ENCODE results near the gene PADI1. TPM values are rescaled to one million over a fixed set of nuclear protein-coding genes. Genes with fewer than 3 reads are reported as not detected.
"Not testable (repeated sequence)": the region's sequence is repeated elsewhere in the genome, so short reads cannot be mapped to it uniquely, and the experiment has no call there.

PADI1 gene
- polyA plus RNA-seq, 3 donors, result 0.06 TPM; not detected in 2

DNA sequence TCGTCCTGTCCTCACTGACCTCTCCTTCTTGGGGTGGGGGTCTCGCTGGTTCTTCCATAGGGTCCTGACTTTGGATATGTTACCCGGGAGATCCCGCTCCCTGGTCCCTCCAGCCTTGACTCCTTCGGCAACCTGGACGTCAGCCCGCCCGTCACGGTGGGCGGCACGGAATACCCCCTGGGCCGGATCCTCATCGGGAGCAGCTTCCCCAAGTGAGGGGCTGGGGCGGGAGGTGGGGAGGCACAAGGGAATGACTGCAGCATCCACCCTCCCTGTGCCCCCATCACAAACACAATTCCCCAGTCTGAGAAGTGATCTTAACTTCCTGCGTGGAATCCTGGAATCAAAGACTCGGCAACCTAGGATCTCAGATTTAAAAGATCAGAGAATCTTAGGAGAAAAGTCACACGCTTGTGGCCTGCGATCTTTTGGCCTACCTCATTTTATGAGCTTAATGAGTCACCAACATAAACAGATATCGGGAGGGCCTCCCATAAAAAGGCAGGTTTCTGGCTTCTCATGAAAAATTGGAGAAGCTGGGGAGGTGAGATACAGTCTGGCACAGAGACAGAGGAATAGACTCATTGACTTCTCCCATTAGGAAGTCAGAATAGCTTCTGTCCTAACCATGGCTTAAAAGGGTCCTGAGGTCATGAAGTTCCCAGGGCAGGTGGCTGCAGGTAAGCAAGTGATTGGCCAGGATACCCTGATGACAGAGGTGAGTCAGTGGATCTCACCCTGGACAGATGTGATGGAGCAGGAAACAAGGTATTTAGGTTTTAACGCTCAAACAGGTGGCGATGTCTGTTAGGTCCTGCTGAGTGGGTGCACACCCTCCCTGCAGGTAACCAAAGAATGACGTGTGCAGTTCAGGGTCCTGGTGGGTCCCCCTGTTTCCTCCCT lies 28.1 kb downstream of the PADI1 start:
- DNase-seq (ENCODE audit: extremely low read depth in 1 of 11, low read depth in 9 of 11, low spot score in 4 of 11), result no peak

DNA sequence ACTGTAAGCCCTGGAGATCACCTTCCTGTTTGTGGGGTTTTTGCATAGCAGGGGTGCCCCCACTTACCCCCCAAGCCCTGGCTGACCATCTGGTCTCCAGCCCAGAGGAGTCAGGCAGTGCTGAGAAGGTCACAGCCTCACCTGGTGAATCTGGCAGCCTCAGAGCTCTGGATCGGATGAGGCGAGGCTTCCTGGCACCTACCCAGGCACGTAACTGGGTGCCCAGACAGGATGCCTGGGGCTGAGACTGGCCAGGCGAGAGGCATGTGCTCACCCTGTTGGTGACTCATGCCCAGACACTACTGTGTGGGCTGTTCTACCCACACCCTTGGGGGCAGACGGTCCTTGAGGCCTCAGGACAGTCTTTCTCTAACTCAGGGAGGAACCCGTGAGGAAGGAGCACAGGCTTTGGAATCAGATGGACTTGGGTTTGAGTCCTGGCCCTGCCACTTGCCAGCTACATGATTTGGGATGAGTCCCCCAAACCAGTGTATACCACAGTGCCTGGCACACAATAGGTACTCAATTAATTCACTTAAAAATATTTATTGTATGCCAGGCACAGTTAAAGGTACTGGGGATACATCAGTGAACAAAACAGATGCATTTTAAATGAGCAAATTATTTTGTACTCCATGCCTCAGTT lies 28.9 kb downstream of the PADI1 start:
- no peak for DNase-seq (ENCODE audit: extremely low read depth in 1 of 11, low read depth in 9 of 11, low spot score in 4 of 11)

DNA sequence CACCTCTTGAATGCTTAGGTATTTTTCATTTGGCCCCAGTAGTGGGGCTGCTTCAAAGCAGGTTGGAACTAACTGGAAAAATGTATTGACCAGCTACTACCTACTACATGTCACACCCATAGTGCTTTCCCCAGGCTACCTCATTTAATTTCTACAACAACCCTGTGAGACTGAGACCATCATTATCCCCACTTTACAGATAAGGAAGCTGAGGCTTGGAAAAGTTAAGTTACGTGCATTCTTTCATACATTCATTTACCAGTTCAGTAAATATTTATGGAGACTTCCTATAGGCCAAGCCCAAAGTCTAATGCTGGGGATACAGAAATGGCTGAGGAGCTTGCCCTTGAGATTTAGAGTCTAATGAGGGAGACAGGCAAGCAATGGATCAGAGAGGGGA lies 29.5 kb downstream of the PADI1 start:
- no peak for DNase-seq (ENCODE audit: extremely low read depth in 1 of 11, low read depth in 9 of 11, low spot score in 4 of 11)

DNA sequence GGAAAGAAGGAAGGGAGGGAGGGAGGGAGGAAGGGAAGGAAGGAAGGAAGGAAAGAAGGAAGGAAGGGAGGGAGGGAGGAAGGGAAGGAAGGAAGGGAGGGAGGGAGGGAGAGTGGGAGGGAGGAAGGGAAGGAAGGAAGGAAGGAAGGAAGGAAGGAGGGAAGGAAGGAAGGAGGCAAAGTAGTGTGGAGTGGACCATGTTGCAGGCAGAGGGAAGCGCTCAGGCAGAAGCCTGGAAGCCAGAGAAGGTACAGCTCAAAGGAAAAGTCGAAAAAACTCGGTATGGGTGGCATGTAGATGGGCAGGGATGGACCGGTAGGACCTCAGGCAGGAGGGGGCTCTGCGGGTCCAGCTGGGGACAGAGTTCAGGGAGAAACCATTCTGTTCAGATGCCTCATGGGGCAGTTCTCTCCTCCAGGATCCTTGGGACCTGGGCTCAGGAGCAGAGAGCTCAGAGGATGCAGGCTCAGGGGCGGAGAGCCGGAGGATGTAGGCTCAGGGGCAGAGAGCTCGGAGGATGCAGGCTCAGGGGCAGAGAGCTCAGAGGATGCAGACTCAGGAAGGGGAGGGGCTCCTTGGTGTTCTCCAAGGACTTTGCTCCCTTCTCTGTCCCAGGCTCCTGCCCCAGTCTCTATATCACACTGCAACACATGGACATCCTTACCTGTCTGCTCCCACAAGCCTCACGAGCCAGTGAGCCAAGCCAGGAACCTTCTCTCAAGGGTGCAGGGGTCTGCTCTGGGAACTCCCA lies 30.4 kb downstream of the PADI1 start:
- no peak for DNase-seq (ENCODE audit: extremely low read depth in 1 of 11, low read depth in 9 of 11, low spot score in 4 of 11)

DNA sequence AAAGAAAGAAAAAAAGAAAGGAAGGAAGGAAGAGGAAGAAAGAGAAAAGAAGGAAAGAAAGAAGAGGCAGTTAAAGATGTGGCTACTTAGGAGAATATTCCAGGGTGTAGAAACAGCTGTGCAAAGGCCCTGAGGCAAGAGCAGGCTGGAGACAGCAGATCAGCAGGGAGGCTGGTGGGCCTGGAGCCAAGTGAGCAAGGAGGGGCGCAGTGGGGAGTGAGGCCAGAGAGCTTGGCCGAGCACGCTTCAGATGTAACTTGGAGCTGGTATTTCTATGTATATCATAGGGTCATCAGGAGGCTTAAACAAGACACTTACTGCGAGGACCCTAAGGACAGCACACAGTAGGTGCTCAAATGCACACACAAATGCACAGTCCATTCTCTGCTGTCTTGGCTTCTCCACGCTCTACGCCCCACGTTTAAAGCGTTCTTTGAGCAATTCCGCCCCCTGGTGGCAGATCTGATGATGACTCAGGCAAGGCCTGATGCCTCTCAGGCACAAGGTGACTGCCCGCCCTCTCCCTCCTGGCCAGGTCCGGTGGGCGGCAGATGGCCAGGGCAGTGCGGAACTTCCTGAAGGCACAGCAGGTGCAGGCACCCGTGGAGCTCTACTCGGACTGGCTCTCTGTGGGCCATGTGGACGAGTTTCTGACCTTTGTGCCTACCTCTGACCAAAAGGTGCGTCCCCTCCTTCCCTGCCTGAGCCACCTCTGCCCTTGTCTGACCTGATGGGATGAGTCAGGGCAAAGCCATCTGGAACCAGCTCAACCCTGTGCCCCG lies 32.0 kb downstream of the PADI1 start:
- DNase-seq (ENCODE audit: extremely low read depth in 1 of 11, low read depth in 9 of 11, low spot score in 4 of 11), result peak in 9 of 11 donors; percentile 64 to 86 (median 79)

DNA sequence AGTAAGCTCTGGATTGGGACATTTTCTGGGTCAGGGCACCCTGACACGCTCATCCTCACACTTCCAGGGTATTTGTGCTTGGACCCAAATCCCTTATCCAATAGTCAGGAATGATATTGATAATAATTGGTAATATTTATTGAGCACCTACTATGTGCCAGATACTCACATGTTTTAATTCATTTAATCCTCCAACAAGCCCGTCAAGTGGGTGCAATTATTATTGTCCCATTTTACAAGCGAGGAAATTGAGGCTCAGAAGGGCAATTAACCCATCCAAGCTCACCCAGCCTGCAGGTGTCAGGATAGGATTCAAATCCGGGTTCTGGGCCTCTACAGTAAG lies 32.6 kb downstream of the PADI1 start:
- no peak for DNase-seq (ENCODE audit: extremely low read depth in 1 of 11, low read depth in 9 of 11, low spot score in 4 of 11)

DNA sequence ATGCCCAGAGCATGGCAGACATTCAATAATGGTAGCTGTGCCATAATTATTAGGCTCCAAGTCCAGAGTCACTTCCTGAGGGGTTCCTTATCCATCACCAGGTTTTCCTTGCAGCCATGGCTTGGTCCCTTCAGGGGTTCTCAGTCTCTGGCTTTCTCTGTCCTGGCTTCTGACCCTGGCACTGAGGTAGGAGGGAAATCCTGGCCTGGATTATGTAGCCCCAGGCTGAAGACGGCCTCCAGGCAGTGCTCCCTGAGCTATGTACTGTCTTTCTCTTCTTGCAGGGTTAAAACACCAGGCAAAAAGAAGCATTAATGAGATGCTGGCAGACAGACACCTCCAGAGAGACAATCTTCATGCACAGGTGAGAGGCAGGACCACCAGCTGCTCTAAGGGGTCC lies 34.5 kb downstream of the PADI1 start:
- DNase-seq (ENCODE audit: extremely low read depth in 1 of 11, low read depth in 9 of 11, low spot score in 4 of 11), result peak in 10 of 11 donors; percentile 42 to 92 (median 75)

DNA sequence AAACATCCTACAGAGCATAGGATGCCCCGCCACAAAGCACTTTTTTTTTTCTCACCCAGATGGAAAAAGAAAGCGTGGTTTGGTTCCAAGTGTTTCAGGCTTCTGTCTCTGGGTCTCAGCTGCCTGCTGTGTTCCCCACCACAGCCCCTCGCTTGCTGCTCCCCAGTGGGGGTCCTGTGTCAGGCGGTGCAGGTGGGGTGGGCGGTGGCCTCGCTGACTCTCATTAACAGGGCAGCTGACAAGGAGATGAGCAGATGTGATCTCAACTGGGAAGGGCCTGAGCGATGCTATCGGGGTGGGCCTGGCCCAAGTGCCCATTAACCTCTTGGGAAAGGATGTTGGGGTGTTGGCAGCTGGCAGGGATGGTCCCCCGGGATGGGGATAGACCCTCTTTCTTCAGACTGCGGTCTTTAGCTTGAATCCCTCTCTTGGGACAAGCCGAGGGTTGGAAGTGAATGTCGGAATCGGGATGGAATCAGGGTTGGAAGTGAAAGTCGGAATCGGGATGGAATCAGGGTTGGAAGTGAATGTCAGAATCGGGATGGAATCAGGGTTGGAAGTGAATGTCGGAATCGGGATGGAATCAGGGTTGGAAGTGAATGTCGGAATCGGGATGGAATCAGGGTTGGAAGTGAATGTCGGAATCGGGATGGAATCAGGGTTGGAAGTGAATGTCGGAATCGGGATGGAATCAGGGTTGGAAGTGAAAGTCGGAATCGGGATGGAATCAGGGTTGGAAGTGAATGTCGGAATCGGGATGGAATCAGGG lies 36.3 kb downstream of the PADI1 start:
- not testable (repeated sequence) for DNase-seq (ENCODE audit: extremely low read depth in 1 of 11, low read depth in 9 of 11, low spot score in 4 of 11)

DNA sequence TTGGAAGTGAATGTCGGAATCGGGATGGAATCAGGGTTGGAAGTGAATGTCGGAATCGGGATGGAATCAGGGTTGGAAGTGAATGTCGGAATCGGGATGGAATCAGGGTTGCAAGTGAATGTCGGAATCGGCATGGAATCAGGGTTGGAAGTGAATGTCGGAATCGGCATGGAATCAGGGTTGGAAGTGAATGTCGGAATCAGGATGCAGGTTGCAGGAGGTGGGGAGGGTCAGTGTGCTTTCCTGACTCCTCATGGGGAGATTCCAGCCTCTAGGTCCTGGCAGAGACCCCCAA lies 36.8 kb downstream of the PADI1 start:
- not testable (repeated sequence) for DNase-seq (ENCODE audit: extremely low read depth in 1 of 11, low read depth in 9 of 11, low spot score in 4 of 11)

DNA sequence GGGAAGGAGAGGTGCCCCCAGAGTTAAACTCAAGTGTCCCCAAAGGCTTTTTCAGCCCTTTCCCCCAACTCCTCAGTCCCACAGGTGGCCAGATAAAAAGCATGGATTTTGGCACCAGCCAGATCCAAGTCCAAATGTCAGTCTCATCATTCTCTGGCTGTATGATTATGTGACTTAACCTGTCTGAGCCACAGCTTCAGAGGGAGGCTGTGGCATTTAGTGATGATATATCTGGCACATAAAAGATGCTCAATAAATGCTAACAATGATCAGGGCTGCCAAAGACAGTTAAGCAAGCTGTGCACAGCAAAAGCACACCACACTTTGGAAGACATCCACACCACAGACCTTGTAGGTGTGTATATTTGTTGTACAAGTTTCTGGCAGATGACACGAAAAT lies 38.3 kb downstream of the PADI1 start:
- no peak for DNase-seq (ENCODE audit: extremely low read depth in 1 of 11, low read depth in 9 of 11, low spot score in 4 of 11)

DNA sequence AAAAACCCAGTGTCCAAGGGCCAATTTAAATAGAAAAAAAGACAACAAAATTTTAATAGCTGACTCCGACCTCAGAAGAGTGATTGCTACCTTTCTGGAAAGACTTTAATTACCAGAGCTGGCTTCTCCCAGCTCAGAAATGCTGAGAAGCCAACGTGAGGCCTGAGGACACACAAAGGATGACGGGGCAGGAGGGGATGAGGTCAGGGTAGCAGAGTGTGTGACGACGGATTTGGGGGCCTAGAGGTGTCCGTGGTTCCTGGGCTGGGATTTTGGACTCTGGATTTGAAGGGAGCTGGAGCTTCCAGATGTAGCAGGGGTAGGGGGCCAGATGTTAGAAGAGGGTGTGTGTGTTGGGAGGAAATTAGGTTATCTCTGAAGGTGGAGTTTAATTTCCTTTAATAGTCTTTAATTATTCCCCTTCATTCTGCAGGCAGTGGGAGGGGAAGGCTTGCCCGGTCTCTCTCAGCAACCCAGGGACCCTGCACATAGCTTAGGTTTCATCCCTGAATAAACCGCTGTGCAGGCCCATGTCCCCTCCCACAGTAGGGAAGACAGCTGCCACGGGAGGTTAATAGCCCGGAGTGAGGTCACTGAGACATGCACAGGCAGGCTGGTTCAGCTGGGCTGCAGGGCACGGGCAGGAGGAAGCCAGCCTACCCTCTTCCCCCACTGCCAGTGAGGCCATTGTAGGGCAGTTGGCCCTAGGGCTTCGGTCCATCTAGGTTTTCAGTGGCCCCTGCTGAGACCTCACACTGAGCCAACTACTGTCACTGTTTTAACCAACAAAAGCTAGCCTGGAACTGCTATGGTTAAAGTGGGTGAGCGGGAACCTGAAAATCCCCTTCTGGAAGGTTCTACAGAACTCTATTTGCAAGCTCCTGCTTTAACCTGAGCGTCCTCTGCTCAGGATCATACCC lies 40.2 kb downstream of the PADI1 start:
- peak in 9 of 11 donors; percentile 27 to 75 (median 60) for DNase-seq (ENCODE audit: extremely low read depth in 1 of 11, low read depth in 9 of 11, low spot score in 4 of 11)

DNA sequence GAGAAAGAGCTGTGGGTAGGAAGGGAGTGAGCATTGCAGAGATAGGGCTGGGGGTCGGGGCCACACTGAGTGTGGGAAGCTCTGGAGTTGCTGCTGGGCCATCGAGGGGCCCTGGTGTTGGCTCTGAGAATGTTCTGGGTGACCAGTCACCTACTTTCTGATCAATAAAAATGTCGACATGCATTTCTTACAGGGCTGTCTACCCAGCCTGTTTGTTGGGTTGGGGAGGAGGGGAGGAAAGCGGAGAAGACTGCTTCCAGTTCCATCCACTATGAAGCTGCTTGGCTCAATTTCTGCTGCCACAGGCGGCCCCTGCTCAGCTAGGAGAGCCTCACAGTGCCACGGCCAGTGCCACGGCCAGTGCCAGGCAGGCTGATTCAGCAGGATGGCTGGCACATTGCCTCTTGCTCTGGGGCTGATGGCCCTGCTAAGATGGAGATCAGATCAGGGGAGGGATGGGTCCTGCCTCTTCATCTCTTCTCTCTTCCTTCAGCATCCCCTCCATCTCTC lies 40.9 kb downstream of the PADI1 start:
- no peak for DNase-seq (ENCODE audit: extremely low read depth in 1 of 11, low read depth in 9 of 11, low spot score in 4 of 11)

DNA sequence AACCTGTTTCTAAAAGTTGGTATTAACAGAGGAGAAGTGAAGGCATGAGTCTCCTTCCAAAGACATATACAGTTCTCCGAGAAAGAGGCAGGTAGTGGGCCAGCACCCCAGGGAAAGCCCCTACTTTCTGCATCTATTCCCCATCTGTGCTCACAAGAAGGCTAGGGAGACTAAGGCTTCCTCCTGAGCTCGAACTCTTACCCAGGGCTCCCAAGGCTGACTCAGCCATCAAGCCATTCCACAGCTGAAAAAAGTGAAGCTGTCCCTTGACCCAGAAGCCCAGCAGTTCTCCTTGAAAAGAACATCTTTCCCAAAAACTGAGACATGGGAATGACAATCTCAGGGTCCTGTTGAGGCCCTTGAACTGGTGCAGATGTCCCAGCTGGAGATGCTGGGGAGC lies 42.0 kb downstream of the PADI1 start:
- no peak for DNase-seq (ENCODE audit: extremely low read depth in 1 of 11, low read depth in 9 of 11, low spot score in 4 of 11)

DNA sequence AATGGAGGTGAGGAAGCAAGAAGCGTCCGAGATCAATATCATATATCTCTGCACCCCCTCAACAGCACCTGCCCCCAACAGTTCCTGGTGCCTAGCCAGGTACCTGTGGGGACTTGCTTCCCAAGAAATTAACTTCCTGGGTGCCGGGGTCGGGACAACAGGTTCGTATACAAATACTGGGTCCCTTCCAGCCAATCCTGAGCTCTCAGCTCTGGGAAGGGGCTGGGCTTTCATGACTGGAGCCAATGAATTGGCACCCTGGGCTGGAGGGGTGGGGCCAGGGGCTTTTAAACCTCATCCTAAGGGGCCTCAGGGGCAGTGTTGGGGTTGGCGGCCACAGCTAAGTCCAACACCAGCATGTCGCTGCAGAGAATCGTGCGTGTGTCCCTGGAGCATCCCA lies 43.9 kb downstream of the PADI1 start, which contains the start of gene PADI3:
Gene PADI3 (plus strand): TSS at position 318 of the 400 bp plus-strand sequence. CDS start 40 bp downstream, at position 358.
- no peak for DNase-seq (ENCODE audit: extremely low read depth in 1 of 11, low read depth in 9 of 11, low spot score in 4 of 11)

DNA sequence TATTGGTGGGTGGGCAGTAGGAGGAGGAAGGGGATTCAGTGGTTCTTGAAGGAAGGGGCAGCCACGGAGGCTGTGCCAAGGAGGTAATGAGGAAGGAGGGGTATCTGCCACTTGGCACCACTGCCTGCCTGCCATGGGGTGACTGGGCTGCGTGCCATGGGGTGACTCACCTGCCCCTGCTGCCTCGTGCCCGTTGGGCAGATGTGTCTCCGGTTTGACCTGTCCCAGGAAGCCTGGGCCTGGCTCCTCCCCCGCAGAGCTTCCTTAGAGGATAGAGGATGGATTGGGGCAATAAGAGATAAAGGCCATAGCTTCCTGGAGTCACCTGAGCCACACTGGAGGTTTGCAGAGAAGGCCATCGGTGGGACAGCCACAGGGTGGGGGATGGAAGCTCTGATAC lies 45.7 kb downstream of the PADI1 start:
- no peak for DNase-seq (ENCODE audit: extremely low read depth in 1 of 11, low read depth in 9 of 11, low spot score in 4 of 11)

DNA sequence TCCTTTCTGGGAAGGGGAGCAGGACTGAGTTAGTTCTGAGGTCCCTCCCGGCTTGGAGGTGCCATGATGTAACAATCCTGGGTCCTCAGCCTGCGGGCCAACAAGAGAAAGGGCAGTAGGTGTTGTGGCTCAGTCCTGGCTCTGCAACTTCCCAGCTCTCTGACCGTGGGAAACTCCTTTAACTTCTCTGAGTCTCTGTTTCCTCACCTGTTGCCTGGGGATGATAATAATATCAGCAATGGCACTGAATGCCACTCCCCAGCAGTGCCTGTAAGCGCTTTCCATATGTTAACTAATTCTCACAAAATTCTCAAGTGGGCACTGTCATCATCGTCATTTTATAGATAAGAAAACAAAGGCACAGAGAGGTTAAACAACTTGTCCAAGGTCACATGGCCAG lies 46.3 kb downstream of the PADI1 start:
- no peak for DNase-seq (ENCODE audit: extremely low read depth in 1 of 11, low read depth in 9 of 11, low spot score in 4 of 11)

DNA sequence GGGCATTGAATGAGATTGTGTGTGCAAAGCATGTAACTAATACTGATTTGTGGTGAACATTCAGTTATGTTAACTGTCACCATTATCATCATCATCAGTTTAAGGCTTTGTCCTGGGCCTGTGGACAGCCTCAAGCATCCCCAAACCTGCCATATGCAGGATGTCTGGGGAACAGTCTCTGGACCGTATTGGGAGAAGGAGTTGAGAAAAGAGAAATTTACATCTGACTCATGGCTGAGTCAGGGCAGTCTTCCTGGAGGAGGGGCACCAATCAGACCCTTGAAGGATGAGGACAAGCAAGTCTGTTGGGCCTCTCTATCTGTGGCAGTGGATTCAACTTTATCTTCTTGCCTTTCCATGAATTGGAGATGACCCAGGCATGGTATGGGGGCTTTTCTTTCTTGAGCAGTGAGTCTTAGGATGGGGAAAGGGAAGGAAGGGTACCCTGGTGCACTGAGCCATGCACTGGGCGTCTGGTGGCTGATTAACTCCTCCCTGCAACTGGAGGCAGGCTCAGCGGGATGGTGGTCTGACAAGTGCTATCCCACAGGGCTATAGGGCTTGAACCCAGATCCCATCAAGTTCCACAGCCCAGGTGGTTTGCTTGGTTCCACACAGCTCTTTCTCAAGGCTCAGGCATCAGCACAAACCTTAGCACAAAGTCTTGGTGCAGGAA lies 46.9 kb downstream of the PADI1 start:
- no peak for DNase-seq (ENCODE audit: extremely low read depth in 1 of 11, low read depth in 9 of 11, low spot score in 4 of 11)

All from renal cortex interstitium (tissue), 11 donors.